Measurements from ENCODE around the gene PNPLA7. TPM values are rescaled to one million over a fixed set of nuclear protein-coding genes. Genes with fewer than 3 reads are reported as not detected.

PNPLA7 gene
- total and polyA plus RNA-seq, 2 of the 13 experiments (the other 11 are each of a cell fraction or from before 2014, with no cell fraction given), result 0.42 to 1.5 TPM

- ChIA-PET CTCF (ENCODE audit: low intra/inter-chr PET ratio, low total read pairs) (no interaction called here), POLR2A (interaction anchor here (0.7 to 1.9 kb wide), 2 partner anchors 9 to 23 kb away, joined by 5 to 7 read pairs; partner anchors contain the start of gene ENTPD8)
- in situ Hi-C loops (cut with HindIII; ENCODE audit: extremely low pct_ligation_motif_present, low pct_unique_long_range_greater_than_20kb) (no loop called here), intact Hi-C loops (cut with micrococcal nuclease; ENCODE audit: unreplicated experiment) (no loop called here)
- Histone ChIP-seq H3K9ac (ENCODE audit: insufficient read depth, low read depth, low read length) (no peak overlapping the region), H3K4me3 (replicated peaks in 1 of 3; ENCODE audit: insufficient read depth in 1 of 3, low read depth in 2 of 3, low read length in 3 of 3) (no peak overlapping the region), H3K27me3 (ENCODE audit: control insufficient read depth in 1 of 2, insufficient read depth in 2 of 2, low read length in 2 of 2) (peaks cover 8 to 19% of the 10 kb centered on the region in 2 experiments; a peak in 3 of 5 replicates), H2AFZ (ENCODE audit: low read length) (no peak overlapping the region), H3K79me2 (ENCODE audit: insufficient read depth, low read length) (no peaks in the 10 kb centered on the region), H3K36me3 (replicated peaks in 1 of 2; ENCODE audit: control insufficient read depth in 1 of 2, insufficient read depth in 2 of 2, low read length in 2 of 2) (no peaks in the 10 kb centered on the region), H3K27ac (ENCODE audit: extremely low read length, insufficient read depth, low read length) (no peak overlapping the region), H3K4me2 (ENCODE audit: low read depth, low read length) (no peak overlapping the region), H3K9me3 (ENCODE audit: low read length) (no peaks in the 10 kb centered on the region), H4K20me1 (ENCODE audit: insufficient read depth, low read length) (no peaks in the 10 kb centered on the region), H3K4me1 (ENCODE audit: insufficient read depth, low read length) (peaks cover 23% of the 10 kb centered on the region)
- FAIRE-seq (no peak), DNase-seq (ENCODE audit: low spot score) (no peak), ATAC-seq (no peak)
- WGBS (ENCODE audit: low lambda C conversion rate), result 58% methylated on average over 4 of the region's 20 CpGs
- TF ChIP-seq ZFX (CRISPR knock-in tag; IDR thresholded peaks at IDR 0.05; ENCODE audit: low read depth), result no peak
- no peak for TF ChIP-seq HOXD1 (CRISPR knock-in tag; IDR thresholded peaks at IDR 0.05)
- TF ChIP-seq ZNF251 (CRISPR knock-in tag; IDR thresholded peaks at IDR 0.05), result no peak
- TF ChIP-seq, protein P1, sequence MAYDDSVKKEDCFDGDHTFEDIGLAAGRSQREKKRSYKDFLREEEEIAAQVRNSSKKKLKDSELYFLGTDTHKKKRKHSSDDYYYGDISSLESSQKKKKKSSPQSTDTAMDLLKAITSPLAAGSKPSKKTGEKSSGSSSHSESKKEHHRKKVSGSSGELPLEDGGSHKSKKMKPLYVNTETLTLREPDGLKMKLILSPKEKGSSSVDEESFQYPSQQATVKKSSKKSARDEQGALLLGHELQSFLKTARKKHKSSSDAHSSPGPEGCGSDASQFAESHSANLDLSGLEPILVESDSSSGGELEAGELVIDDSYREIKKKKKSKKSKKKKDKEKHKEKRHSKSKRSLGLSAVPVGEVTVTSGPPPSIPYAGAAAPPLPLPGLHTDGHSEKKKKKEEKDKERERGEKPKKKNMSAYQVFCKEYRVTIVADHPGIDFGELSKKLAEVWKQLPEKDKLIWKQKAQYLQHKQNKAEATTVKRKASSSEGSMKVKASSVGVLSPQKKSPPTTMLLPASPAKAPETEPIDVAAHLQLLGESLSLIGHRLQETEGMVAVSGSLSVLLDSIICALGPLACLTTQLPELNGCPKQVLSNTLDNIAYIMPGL (CRISPR knock-in tag; IDR thresholded peaks at IDR 0.05; ENCODE audit: borderline replicate concordance in 1 of 2, low read depth in 1 of 2), result no peak
- peak; percentile 8 for TF ChIP-seq AGO1 (IDR thresholded peaks at IDR 0.05; ENCODE audit: low read depth, low read length, poor library complexity, severe bottlenecking)
- TF ChIP-seq KDM4B (CRISPR knock-in tag; IDR thresholded peaks at IDR 0.05), result no peak
- TF ChIP-seq, protein P2, sequence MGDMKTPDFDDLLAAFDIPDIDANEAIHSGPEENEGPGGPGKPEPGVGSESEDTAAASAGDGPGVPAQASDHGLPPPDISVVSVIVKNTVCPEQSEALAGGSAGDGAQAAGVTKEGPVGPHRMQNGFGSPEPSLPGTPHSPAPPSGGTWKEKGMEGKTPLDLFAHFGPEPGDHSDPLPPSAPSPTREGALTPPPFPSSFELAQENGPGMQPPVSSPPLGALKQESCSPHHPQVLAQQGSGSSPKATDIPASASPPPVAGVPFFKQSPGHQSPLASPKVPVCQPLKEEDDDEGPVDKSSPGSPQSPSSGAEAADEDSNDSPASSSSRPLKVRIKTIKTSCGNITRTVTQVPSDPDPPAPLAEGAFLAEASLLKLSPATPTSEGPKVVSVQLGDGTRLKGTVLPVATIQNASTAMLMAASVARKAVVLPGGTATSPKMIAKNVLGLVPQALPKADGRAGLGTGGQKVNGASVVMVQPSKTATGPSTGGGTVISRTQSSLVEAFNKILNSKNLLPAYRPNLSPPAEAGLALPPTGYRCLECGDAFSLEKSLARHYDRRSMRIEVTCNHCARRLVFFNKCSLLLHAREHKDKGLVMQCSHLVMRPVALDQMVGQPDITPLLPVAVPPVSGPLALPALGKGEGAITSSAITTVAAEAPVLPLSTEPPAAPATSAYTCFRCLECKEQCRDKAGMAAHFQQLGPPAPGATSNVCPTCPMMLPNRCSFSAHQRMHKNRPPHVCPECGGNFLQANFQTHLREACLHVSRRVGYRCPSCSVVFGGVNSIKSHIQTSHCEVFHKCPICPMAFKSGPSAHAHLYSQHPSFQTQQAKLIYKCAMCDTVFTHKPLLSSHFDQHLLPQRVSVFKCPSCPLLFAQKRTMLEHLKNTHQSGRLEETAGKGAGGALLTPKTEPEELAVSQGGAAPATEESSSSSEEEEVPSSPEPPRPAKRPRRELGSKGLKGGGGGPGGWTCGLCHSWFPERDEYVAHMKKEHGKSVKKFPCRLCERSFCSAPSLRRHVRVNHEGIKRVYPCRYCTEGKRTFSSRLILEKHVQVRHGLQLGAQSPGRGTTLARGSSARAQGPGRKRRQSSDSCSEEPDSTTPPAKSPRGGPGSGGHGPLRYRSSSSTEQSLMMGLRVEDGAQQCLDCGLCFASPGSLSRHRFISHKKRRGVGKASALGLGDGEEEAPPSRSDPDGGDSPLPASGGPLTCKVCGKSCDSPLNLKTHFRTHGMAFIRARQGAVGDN (CRISPR knock-in tag; IDR thresholded peaks at IDR 0.05), result no peak
- TF ChIP-seq ZNF101 (CRISPR knock-in tag; IDR thresholded peaks at IDR 0.05; ENCODE audit: borderline replicate concordance, low read depth), result no peak
- BruUV-seq (replicated peaks), result no TSS peak
These were observed 117.4 kb downstream of the PNPLA7 start for GRCh38 chr9:137432687-137433348.

All from HepG2 (cell line).